ENCODE data around the gene KIF7.
"Not testable (repeated sequence)": the region's sequence is repeated elsewhere in the genome, so short reads cannot be mapped to it uniquely, and the experiment has no call there.

KIF7 gene

DNA sequence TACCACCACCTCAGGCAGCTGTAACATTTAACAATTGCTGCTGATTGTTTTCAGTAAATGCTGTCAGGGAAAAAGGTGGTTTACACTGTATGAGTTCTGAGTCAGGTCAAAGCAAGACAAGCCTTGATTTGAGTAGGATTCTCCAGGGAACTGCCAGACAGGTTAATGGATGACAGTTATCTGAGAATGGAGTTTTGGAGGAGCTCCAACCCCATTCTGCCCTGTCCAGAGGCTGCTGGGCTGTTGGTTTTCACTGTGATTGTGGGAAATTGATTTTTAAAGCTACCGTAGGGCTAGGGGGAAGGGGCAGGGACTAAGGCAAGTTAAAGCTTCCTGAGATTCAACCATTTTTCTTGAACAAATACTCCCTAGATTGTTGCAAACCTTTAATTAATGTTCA is 40.1 kb downstream of the KIF7 start:
- no peak for DNase-seq

DNA sequence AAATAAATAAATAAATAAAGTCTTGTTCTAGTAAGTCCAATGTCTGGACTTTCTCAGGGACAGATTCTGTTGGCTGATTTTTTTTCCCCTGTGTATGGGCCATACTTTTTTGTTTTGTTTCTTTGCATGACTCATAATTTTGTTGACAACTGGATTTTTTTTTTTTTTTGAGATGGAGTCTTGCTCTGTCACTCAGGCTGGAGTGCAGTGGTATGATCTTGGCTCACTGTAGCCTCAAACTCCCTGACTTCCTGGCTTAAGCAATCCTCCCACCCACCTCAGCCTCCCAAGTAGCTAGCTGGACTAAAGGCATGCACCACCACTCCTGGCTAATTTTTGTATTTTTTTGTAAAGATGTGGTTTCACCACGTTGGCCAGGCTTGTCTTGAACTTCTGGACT is 41.1 kb downstream of the KIF7 start:
- DNase-seq, result no peak

DNA sequence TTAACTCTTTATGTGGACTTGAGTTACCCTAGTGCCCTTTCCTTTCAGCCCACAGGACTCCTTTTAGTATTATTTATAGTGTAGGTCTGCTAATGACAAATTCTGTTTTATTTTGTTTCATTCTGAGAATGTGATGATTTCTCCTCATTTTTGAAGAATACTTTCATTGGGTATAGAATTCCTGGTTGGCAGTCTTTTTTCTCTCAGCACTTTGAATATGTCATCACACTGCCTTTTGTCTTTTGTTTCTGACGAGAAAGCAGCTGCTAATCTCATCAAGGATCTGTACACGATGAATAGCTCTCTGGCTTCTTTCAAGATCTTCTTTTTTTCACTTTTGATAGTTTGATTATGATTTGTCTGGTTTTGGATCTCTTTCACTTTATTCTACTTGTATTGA is 42.2 kb downstream of the KIF7 start:
- DNase-seq, result no peak

DNA sequence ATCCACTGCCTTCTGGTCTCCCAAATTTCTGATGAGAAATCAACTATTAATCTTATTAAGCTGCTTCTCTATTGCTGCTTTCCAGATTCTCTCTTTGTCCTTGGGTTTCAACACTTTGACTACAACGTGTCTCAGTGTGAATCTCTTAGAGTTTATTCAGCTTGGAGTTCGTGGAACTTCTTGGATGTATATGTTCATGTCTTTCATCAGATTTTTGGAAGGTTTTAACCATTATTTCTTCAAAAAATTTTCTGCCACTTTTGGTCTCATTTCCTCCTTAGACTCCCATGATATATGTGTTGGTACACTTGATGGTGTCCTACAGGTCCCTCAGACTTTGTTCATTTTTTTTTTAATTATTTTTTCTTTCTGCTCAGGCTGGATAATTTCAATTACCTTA is 44.0 kb downstream of the KIF7 start:
- DNase-seq, result no peak

DNA sequence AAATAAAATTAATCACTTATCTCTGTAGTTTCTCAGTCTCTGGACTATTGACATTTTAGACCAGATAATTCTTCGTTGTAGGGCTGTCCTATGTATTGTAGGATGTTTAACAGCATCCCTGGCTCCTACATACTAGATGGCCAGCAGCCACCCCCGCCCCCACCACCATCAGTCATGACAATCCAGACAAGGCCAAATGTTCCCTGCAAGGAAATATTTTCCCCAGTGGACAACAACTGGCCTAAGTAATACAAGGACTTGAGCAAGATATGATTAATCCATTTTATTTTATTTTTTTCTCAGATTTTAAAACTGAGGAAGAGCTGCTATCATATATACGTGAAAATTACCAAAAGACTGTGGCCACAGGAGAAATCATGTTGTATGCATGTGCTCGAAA is 56.2 kb downstream of the KIF7 start:
- DNase-seq, result no peak

DNA sequence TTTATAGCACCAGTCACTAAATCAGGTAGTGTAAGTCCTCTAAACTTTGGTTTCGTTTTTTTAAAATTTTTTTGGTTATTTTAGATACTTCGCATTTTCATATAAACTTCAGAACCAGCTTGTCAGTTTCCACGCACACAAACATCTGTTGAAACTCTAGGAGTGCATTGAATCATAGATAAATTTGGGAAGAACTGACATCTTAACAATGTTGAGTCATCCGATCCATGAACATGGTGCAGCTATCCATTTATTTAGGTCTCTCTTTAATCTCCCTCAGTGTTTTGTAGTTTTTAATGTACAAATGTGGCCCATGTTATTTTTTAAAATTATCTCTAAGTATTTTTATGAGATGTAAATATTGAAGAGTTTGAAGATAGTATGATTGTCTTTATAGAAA is 62.2 kb downstream of the KIF7 start:
- no peak for DNase-seq

DNA sequence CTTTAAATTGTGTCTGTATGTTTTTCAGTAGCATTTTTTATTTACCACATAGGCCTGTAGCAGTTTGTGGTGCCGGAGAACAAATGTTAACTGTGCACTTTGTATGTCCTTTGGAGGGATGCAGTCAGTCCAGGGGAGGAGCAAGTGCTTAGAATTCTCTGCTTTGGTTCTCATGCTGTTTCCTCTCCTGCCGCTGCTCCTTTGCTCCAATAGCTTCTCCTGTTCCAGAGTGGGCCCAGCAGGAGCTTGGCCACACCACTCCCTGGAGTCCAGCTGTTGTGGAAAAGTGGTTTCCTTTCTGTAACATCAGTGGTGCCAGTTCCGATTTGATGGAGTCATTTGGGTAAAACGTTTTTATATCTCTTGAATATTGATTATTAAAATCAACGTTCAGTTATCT is 63.4 kb downstream of the KIF7 start:
- DNase-seq, result no peak

DNA sequence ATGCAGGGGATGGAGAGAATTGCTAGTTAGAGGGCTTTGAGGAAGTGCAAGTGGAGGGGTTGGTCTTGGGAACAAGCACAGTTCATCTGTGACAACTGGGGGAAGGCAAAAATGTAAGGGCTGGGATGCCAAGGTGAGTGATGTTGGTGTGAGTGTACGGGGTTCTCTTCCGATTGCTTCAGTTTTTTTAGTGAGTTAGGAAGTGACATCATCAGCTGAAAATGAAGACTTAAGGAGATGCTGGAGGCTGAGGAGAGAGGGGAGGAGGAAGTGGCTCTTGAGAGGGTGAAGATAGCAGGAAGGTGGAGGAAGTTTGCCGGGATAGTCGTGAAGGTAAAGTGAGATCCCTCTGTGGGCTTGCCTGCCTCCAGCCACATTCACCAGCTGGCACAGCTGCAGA is 67.3 kb downstream of the KIF7 start:
- DNase-seq, result no peak

DNA sequence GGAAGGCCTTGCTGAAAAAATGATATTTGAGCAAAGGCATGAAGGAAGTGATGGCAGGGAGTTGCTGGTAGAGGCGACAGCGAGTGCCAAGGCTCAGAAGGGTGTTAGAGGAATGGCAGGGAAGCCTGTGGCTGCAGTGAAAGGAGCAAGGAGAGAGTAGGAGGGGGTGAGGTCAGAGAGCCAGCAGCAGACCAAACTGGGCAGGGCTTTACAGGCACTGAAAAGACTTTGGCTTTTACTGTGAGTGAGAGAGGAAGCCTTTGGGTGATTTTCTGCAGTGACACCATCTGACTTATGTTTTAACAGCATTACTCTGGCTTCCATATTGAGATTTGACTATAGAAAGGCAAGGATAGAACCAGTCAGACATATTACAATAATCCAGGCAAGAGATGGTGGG is 68.6 kb downstream of the KIF7 start:
- DNase-seq, result no peak

DNA sequence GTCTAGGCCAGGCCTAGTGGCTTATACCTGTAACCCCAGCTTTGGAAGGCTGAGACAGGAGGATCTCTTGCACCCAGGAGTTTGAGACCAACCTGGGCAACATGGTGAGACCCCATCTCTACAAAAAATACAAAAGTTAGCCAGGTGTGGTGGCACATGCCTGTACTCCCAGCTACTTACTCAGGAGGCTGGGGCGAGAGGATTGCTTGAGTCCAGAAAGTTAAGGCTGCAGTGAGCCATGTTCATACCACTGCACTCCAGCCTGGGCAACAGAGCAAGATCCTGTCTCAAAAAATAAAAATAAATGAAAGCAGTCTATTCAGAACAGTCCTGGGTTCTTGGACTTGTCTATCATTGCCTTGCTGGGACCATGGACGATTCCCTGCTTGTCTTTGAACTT is 74.5 kb downstream of the KIF7 start:
- not testable (repeated sequence) for DNase-seq

DNA sequence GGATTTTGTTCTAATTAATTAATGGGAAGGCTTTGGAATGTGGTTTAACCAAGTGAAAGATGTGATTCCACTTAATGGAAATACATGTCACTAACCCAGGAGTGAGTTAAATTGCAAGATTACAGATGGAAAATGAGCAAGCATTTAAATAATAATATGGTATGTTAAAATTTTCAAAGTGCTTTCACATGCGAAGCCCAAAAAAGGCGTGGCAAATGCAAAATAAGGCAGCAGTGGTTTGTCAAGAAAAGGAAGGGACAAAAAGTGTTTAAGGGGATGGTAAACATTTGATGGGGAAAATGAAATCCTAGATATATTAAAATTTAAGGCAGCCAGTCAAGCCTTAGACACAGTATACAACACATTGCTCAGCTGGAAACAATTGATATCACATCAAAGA is 77.1 kb downstream of the KIF7 start:
- DNase-seq, result no peak

All from activated T-cell treated with anti-CD3 and anti-CD28 coated beads, Interleukin-2, amount 50 U/mL, for 1 hour (primary cell).